K562 (cell line): ENCODE data around the gene RAX. TPM values are rescaled to one million over a fixed set of nuclear protein-coding genes. Genes with fewer than 3 reads are reported as not detected.

Experiments
- ATAC-seq: fragments of 200-7000 bp; cut with Tn5 transposase; 3 replicates; pipeline ENCODE4 v1.9.1; 2020; ENCODE audit warnings: moderate library complexity
- BruUV-seq: library from RNA; stranded (reverse); fragments of 400-500 nt; replicated peaks from 2 replicates; lab custom pipeline; 2021; lab: Mats Ljungman, UMichigan
- CTCF ChIA-PET: fragments of 300-600 bp; formaldehyde crosslinking; extraction: SDS; loops from one replicate; lab custom pipeline; 2021; ENCODE audit warnings: low intra/inter-chr PET ratio; lab: Yijun Ruan, JAX
- POLR2A ChIA-PET: fragments of 300-600, 350-650 bp; sonication (Branson Sonifier 250); formaldehyde crosslinking; extraction: SDS; loops from one replicate; lab custom pipeline; 2021; ENCODE audit warnings: antibody characterized with exemption, inconsistent platforms; lab: Yijun Ruan, JAX
- DNase-seq, 4 experiments: peaks; one replicate each; pipeline versions ENCODE4 v3.0.0 to v3.0.0-alpha.2; 2011 to 2018; ENCODE audit warnings: low spot score in 3 of 4, mixed read lengths in 3 of 4; ENCODE audit errors: extremely low read depth in 1 of 4
- FAIRE-seq: peaks from 2 replicates; lab custom pipeline; 2011; peaks lifted over from hg19 to GRCh38; lab: Jason Lieb, UNC
- H2AFZ ChIP-seq: 2 replicates; pipeline ENCODE4 v1.6.0; 2011; ENCODE audit warnings: low read depth, low read length, control low read depth, inconsistent platforms
- H3K27ac ChIP-seq: fragments of 200-600 bp; 3 replicates; pipeline ENCODE4 v1.8.0; 2011; ENCODE audit warnings: low read depth, mild to moderate bottlenecking, control low read depth, inconsistent platforms, low read length, moderate library complexity, mixed read lengths; ENCODE audit errors: extremely low read depth
- H3K27me3 ChIP-seq, 2 experiments: fragments of 300-600 bp in 1 of 2; 2 replicates in 1 of 2; 3 replicates in 1 of 2; pipeline versions ENCODE4 v1.6.0 to v1.8.0; 2011; ENCODE audit warnings: inconsistent platforms in 2 of 2, low read length in 2 of 2, mild to moderate bottlenecking in 1 of 2, mixed read lengths in 1 of 2, moderate library complexity in 1 of 2; ENCODE audit not compliant: control insufficient read depth in 2 of 2, insufficient read depth in 2 of 2
- H3K36me3 ChIP-seq: fragments of 300-600 bp; 3 replicates; pipeline ENCODE4 v1.8.0; 2011; ENCODE audit warnings: mild to moderate bottlenecking, low read length, inconsistent platforms; ENCODE audit not compliant: control insufficient read depth, insufficient read depth
- H3K4me1 ChIP-seq, 2 experiments: fragments of 200-600 bp in 1 of 2; replicated peaks in 1 of 2; 2 replicates in 1 of 2; 3 replicates in 1 of 2; pipeline versions ENCODE4 v1.5.1 to v1.8.0; 2011; ENCODE audit warnings: inconsistent platforms in 2 of 2, low read length in 2 of 2, mild to moderate bottlenecking in 1 of 2, mixed read lengths in 1 of 2, moderate library complexity in 1 of 2; ENCODE audit not compliant: control insufficient read depth in 2 of 2, insufficient read depth in 2 of 2
- H3K4me2 ChIP-seq: 2 replicates; pipeline ENCODE4 v1.6.1; 2011; ENCODE audit warnings: low read length, control low read depth, inconsistent platforms, mixed read lengths; ENCODE audit not compliant: insufficient read depth
- H3K4me3 ChIP-seq: fragments of 200-600 bp; sonication (generic), shearing (Covaris generic); 2 replicates; pipeline ENCODE4 v1.5.1; 2016; ENCODE audit warnings: control low read depth, inconsistent platforms
- H3K79me2 ChIP-seq: fragments of 200-600 bp; 3 replicates; pipeline ENCODE4 v1.8.0; 2011; ENCODE audit warnings: low read length, inconsistent platforms; ENCODE audit not compliant: control insufficient read depth, insufficient read depth
- H3K9ac ChIP-seq, 2 experiments: 2 replicates each; pipeline versions ENCODE4 v1.6.0 to v1.6.1; 2011; ENCODE audit warnings: low read depth in 2 of 2, low read length in 2 of 2, control low read depth in 1 of 2, inconsistent platforms in 1 of 2, mild to moderate bottlenecking in 1 of 2, mixed read lengths in 1 of 2; ENCODE audit not compliant: insufficient read depth in 1 of 2
- H3K9me1 ChIP-seq: one replicate; pipeline ENCODE4 v1.6.0; 2011; ENCODE audit warnings: inconsistent platforms, mild to moderate bottlenecking, low read length, moderate library complexity; ENCODE audit not compliant: control insufficient read depth, insufficient read depth
- H3K9me3 ChIP-seq: replicated peaks from 2 replicates; pipeline ENCODE4 v1.5.1; 2011; ENCODE audit warnings: low read depth, low read length, inconsistent platforms; ENCODE audit not compliant: control insufficient read depth, insufficient read depth
- H4K20me1 ChIP-seq: replicated peaks from 2 replicates; pipeline ENCODE4 v1.6.1; 2011; ENCODE audit warnings: low read length, inconsistent platforms, mixed read lengths; ENCODE audit not compliant: control insufficient read depth, insufficient read depth
- SAFB ChIP-seq: fragments of 200-400 bp; formaldehyde crosslinking; IDR thresholded peaks from 2 replicates; pipeline ENCODE4 v1.6.1; 2017; ENCODE audit warnings: low read depth, low read length, borderline replicate concordance
- WGBS: fragments of 100-300 bp; shearing (Covaris generic); methylation state at CpG from one replicate; pipeline ENCODE4 v1.1.6; 2016; ENCODE audit warnings: low coverage, mixed read lengths; ENCODE audit not compliant: insufficient coverage; ENCODE audit errors: missing lambda C conversion rate; 5-methylcytosine and 5-hydroxymethylcytosine counted together
- in situ Hi-C: fragments of 300-500 bp; cut with MboI; formaldehyde crosslinking; loops from 4 replicates; pipeline ENCODE4 v1.15.0; 2018; ENCODE audit warnings: inconsistent platforms, mixed read lengths
- intact Hi-C: fragments of 100-400 bp; cut with micrococcal nuclease; formaldehyde crosslinking; loops from 2 replicates; pipeline ENCODE4 v1.14.2; 2022
- polyA plus RNA-seq, 8 experiments: library from polyadenylated mRNA; depleted of rRNA in 4 of 8; stranded (reverse) in 5 of 8; unstranded in 3 of 8; fragments of >200 nt; fragmentation: Nextera tagmentation in 2 of 8; fragmentation: Illumina TruSeq in 1 of 8; extraction: Ambion mirVana in 2 of 8; extraction: Trizol in 1 of 8; gene quantifications; 2 replicates each; pipeline versions ENCODE4 v1.2.1 to v1.2.3, GENCODE V29; 2011 to 2014; ENCODE audit warnings: inconsistent platforms in 1 of 8, missing spikeins in 1 of 8
- total RNA-seq, 7 experiments: library from RNA; depleted of rRNA in 6 of 7; stranded (reverse); fragments of >200 nt in 6 of 7; fragmentation: Illumina TruSeq in 2 of 7; extraction: Trizol in 2 of 7; gene quantifications; 2 replicates each; pipeline versions ENCODE4 v1.2.1 to v1.2.3, GENCODE V29; 2011 to 2021; ENCODE audit warnings: low replicate concordance in 1 of 7
- TF ChIP-seq, protein P1 (sequence below): IDR thresholded peaks from 3 replicates; pipeline ENCODE4 v1.6.1; 2011; ENCODE audit warnings: borderline replicate concordance, mild to moderate bottlenecking; ENCODE audit not compliant: insufficient read length, insufficient read depth
- TF ChIP-seq, protein P2 (sequence below), 2 experiments: IDR thresholded peaks; 2 replicates each; pipeline ENCODE4 v1.6.1; 2011; ENCODE audit warnings: borderline replicate concordance in 1 of 2, control low read depth in 1 of 2, low read depth in 1 of 2, low read length in 1 of 2, mild to moderate bottlenecking in 1 of 2, mixed read lengths in 1 of 2, moderate library complexity in 1 of 2; ENCODE audit not compliant: insufficient read depth in 1 of 2, insufficient read length in 1 of 2, poor library complexity in 1 of 2, severe bottlenecking in 1 of 2; ENCODE audit errors: extremely low read depth in 1 of 2

RAX gene
- total and polyA plus RNA-seq, 9 of the 15 experiments (the other 6 are each of a cell fraction or from before 2014, with no cell fraction given) = not detected

DNA sequence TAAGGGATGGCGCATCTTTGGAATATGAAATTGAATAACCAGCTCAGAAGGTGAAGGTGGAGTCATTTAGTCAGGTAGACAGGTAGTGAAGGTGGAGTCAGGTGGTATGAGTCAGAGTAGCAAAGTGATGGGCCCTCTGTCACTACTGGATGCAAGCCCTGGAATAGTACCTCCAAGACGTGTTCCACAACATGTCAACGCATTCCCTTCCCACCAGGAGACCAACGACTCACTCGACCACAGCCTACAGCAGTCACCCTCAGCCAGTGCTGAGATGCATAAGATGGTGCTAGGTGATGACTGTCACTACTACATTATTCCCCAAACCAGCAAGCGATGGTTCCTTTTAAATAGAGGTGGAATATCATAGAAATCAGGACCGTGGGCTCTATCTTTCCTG, 38.4 kb upstream of the RAX start:
- no peak overlapping the region for H3K4me2 ChIP-seq
- CTCF ChIA-PET = no interaction called here
- H3K9me3 ChIP-seq = no peaks in the 10 kb centered on the region
- ATAC-seq (no peak), DNase-seq (no peak), FAIRE-seq (no peak)
- POLR2A ChIA-PET = no interaction called here
- WGBS = 2% methylated on average over 6 of the region's 7 CpGs
- H2AFZ ChIP-seq = no peak overlapping the region
- H3K27ac ChIP-seq = no peak overlapping the region
- in situ Hi-C loops (no loop called here), intact Hi-C loops (no loop called here)
- peaks cover 0 to 5% of the 10 kb centered on the region in 2 experiments; a peak in 2 of 5 replicates for H3K4me1 ChIP-seq
- BruUV-seq = no TSS peak
- no peaks in the 10 kb centered on the region for H3K79me2 ChIP-seq
- H4K20me1 ChIP-seq = no peaks in the 10 kb centered on the region
- TF ChIP-seq, protein P1, sequence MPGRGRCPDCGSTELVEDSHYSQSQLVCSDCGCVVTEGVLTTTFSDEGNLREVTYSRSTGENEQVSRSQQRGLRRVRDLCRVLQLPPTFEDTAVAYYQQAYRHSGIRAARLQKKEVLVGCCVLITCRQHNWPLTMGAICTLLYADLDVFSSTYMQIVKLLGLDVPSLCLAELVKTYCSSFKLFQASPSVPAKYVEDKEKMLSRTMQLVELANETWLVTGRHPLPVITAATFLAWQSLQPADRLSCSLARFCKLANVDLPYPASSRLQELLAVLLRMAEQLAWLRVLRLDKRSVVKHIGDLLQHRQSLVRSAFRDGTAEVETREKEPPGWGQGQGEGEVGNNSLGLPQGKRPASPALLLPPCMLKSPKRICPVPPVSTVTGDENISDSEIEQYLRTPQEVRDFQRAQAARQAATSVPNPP = no peak
- no peak overlapping the region for H3K9ac ChIP-seq
- no peaks in the 10 kb centered on the region; a peak in 1 of 5 replicates for H3K27me3 ChIP-seq
- no peaks in the 10 kb centered on the region for H3K36me3 ChIP-seq
- H3K4me3 ChIP-seq = no peak overlapping the region
- no peaks in the 10 kb centered on the region for H3K9me1 ChIP-seq

DNA sequence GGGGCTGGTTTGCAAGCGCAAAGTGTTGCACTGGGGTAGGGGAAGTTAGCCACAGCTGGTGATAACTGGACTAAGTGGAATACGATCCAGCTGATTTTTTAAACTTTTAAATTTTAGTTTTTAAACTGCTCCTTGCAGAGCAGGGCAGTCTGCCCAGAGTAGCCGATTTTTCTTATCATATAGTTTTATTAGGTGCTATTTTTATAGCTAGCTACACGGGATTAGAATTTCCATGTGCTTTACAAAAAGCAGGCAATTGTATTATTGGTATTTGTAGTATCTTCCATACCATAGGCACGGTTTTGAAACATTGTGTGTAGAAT, 35.6 kb upstream of the RAX start:
- no peak for ATAC-seq
- TF ChIP-seq, protein P2, sequence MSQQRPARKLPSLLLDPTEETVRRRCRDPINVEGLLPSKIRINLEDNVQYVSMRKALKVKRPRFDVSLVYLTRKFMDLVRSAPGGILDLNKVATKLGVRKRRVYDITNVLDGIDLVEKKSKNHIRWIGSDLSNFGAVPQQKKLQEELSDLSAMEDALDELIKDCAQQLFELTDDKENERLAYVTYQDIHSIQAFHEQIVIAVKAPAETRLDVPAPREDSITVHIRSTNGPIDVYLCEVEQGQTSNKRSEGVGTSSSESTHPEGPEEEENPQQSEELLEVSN (IDR thresholded peaks at IDR 0.05; ENCODE audit: borderline replicate concordance in 1 of 2, extremely low read depth in 1 of 2, insufficient read depth in 1 of 2, insufficient read length in 1 of 2, low read depth in 1 of 2, low read length in 1 of 2, poor library complexity in 1 of 2, severe bottlenecking in 1 of 2) = peak in 1 of 2 experiments; percentile 1
- no peak for TF ChIP-seq SAFB
- TF ChIP-seq, all 486 proteins: peak for 1
- H3K4me1 ChIP-seq = peaks cover 0 to 5% of the 10 kb centered on the region in 2 experiments; a peak in 2 of 5 replicates
- peak overlapping the region; percentile 28 for H3K4me3 ChIP-seq
- 0% methylated on average over 5 of the region's 5 CpGs for WGBS
- no peaks in the 10 kb centered on the region for H4K20me1 ChIP-seq
- FAIRE-seq = no peak
- H3K4me2 ChIP-seq = peak overlapping the region; percentile 78
- H3K36me3 ChIP-seq = no peaks in the 10 kb centered on the region
- no peaks in the 10 kb centered on the region for H3K9me3 ChIP-seq
- DNase-seq = no peak
- ChIA-PET CTCF (interaction anchor here (0.6 to 2.9 kb wide), 4 partner anchors 18 to 1106 kb away, joined by 3 to 40 read pairs (median 3); no protein-coding TSS in a partner anchor), POLR2A (interaction anchor here (1.3 kb wide), 1 partner anchor 15 kb away, joined by 3 read pairs; no protein-coding TSS in a partner anchor)
- in situ Hi-C loops (no loop called here), intact Hi-C loops (loop anchor here (1.0 to 5.0 kb wide), 2 partner anchors 60 to 93 kb away; no protein-coding TSS in a partner anchor)
- no TSS peak for BruUV-seq
- H3K27me3 ChIP-seq = peaks cover 0 to 13% of the 10 kb centered on the region in 2 experiments; a peak in 1 of 5 replicates
- H3K9ac ChIP-seq = peak overlapping the region in 1 of 2 experiments; percentile 81; a peak in 2 of 4 replicates
- no peaks in the 10 kb centered on the region for H3K79me2 ChIP-seq
- H3K9me1 ChIP-seq = no peaks in the 10 kb centered on the region
- H2AFZ ChIP-seq = peak overlapping the region; percentile 87; the same call in 1 of the 2 replicates
- no peak overlapping the region for H3K27ac ChIP-seq
